HepG2 (cell line): ENCODE results near the gene HKDC1. TPM values are rescaled to one million over a fixed set of nuclear protein-coding genes. Genes with fewer than 3 reads are reported as not detected.

Experiments used
- ATAC-seq: fragments of 200-7000 bp; cut with Tn5 transposase; 3 replicates; pipeline ENCODE4 v1.9.1; 2020; ENCODE audit warnings: mild to moderate bottlenecking, moderate library complexity
- BruUV-seq: library from RNA; stranded (reverse); fragments of 400-500 nt; replicated peaks from 2 replicates; lab custom pipeline; 2021; lab: Mats Ljungman, UMichigan
- CTCF ChIA-PET: fragments of 300-600 bp; formaldehyde crosslinking; extraction: SDS; loops from one replicate; lab custom pipeline; 2021; ENCODE audit warnings: low total read pairs, inconsistent platforms, low intra/inter-chr PET ratio; lab: Yijun Ruan, JAX
- POLR2A ChIA-PET: fragments of 350-600 bp; sonication (Branson Sonifier 250); formaldehyde crosslinking; loops from one replicate; lab custom pipeline; 2020; ENCODE audit warnings: antibody characterized with exemption, inconsistent platforms; lab: Yijun Ruan, JAX
- DNase-seq: peaks from one replicate; pipeline ENCODE4 v3.0.0-alpha.2; 2015; ENCODE audit warnings: low spot score
- FAIRE-seq: peaks from 3 replicates; lab custom pipeline; 2011; peaks lifted over from hg19 to GRCh38; lab: Jason Lieb, UNC
- H2AFZ ChIP-seq: one replicate; pipeline ENCODE4 v1.6.1; 2011; ENCODE audit warnings: low read length, inconsistent platforms
- H3K27ac ChIP-seq: fragments of 300-600 bp; 3 replicates; pipeline ENCODE4 v1.8.0; 2011; ENCODE audit warnings: mixed run types, mild to moderate bottlenecking, mixed read lengths, low read length, inconsistent platforms; ENCODE audit not compliant: insufficient read depth; ENCODE audit errors: extremely low read length
- H3K27me3 ChIP-seq, 2 experiments: fragments of 200-600 bp in 1 of 2; 2 replicates in 1 of 2; 3 replicates in 1 of 2; pipeline versions ENCODE4 v1.6.0 to v1.8.0; 2011; ENCODE audit warnings: low read length in 2 of 2, mild to moderate bottlenecking in 2 of 2, moderate library complexity in 2 of 2, inconsistent platforms in 1 of 2; ENCODE audit not compliant: insufficient read depth in 2 of 2, control insufficient read depth in 1 of 2
- H3K36me3 ChIP-seq, 2 experiments: fragments of 200-600 bp in 1 of 2; replicated peaks in 1 of 2; 2 replicates in 1 of 2; 3 replicates in 1 of 2; pipeline versions ENCODE4 v1.5.1 to v1.8.0; 2011; ENCODE audit warnings: low read length in 2 of 2, inconsistent platforms in 1 of 2; ENCODE audit not compliant: insufficient read depth in 2 of 2, control insufficient read depth in 1 of 2
- H3K4me1 ChIP-seq: 2 replicates; pipeline ENCODE4 v1.5.1; 2012; ENCODE audit warnings: low read length, inconsistent platforms; ENCODE audit not compliant: insufficient read depth
- H3K4me2 ChIP-seq: 2 replicates; pipeline ENCODE4 v1.6.0; 2011; ENCODE audit warnings: low read depth, low read length, inconsistent platforms
- H3K4me3 ChIP-seq, 3 experiments: fragments of 200-600 bp in 1 of 3; sonication (generic), shearing (Covaris generic) in 1 of 3; replicated peaks in 1 of 3; 2 replicates each; pipeline ENCODE4 v1.5.1; 2011 to 2016; ENCODE audit warnings: low read length in 3 of 3, inconsistent platforms in 2 of 3, low read depth in 2 of 3, mild to moderate bottlenecking in 2 of 3, control low read depth in 1 of 3, mixed read lengths in 1 of 3; ENCODE audit not compliant: insufficient read depth in 1 of 3
- H3K79me2 ChIP-seq: one replicate; pipeline ENCODE4 v1.6.1; 2011; ENCODE audit warnings: low read length, inconsistent platforms; ENCODE audit not compliant: insufficient read depth
- H3K9ac ChIP-seq: 2 replicates; pipeline ENCODE4 v1.6.0; 2011; ENCODE audit warnings: mild to moderate bottlenecking, low read depth, low read length, inconsistent platforms; ENCODE audit not compliant: insufficient read depth
- H3K9me3 ChIP-seq: 2 replicates; pipeline ENCODE4 v1.5.1; 2012; ENCODE audit warnings: mild to moderate bottlenecking, low read length
- H4K20me1 ChIP-seq: 2 replicates; pipeline ENCODE4 v1.6.0; 2011; ENCODE audit warnings: inconsistent platforms, mild to moderate bottlenecking, low read length, moderate library complexity; ENCODE audit not compliant: insufficient read depth
- ATF2 ChIP-seq: sonication (generic); formaldehyde crosslinking; IDR thresholded peaks from 2 replicates; pipeline ENCODE4 v1.4.0; 2020; ENCODE audit warnings: missing genetic modification reagents
- IKZF5 ChIP-seq: IDR thresholded peaks from 2 replicates; pipeline ENCODE4 v1.6.1; 2018; ENCODE audit warnings: missing genetic modification reagents, mild to moderate bottlenecking, missing compliant biosample characterization
- SALL1 ChIP-seq: sonication (generic); formaldehyde crosslinking; IDR thresholded peaks from 2 replicates; pipeline ENCODE4 v1.8.0; 2022; ENCODE audit warnings: mild to moderate bottlenecking, missing genetic modification reagents
- SSRP1 ChIP-seq: IDR thresholded peaks from 2 replicates; pipeline ENCODE4 v1.6.1; 2016; ENCODE audit warnings: control low read depth
- ZNF569 ChIP-seq: sonication (generic); formaldehyde crosslinking; IDR thresholded peaks from 2 replicates; pipeline ENCODE4 v1.5.0; 2020; ENCODE audit warnings: mild to moderate bottlenecking, missing genetic modification reagents, moderate library complexity, borderline replicate concordance
- ZZZ3 ChIP-seq: sonication (generic); formaldehyde crosslinking; IDR thresholded peaks from 2 replicates; pipeline ENCODE4 v1.4.0; 2020; ENCODE audit warnings: missing genetic modification reagents, mild to moderate bottlenecking, borderline replicate concordance
- WGBS: methylation state at CpG from one replicate; pipeline ENCODE4 v1.1.6; 2017; ENCODE audit warnings: low lambda C conversion rate; 5-methylcytosine and 5-hydroxymethylcytosine counted together
- in situ Hi-C: cut with HindIII; loops from 2 replicates; pipeline ENCODE4 v1.10.0; 2017; ENCODE audit warnings: low pct_unique_long_range_greater_than_20kb; ENCODE audit not compliant: extremely low pct_ligation_motif_present
- intact Hi-C: fragments of 100-400 bp; cut with micrococcal nuclease; formaldehyde crosslinking; loops from one replicate; pipeline ENCODE4 v1.10.0; 2022; ENCODE audit not compliant: unreplicated experiment
- polyA plus RNA-seq, 8 experiments: library from polyadenylated mRNA; depleted of rRNA in 3 of 8; stranded (reverse) in 7 of 8; unstranded in 1 of 8; fragments of >200 nt; fragmentation: Illumina TruSeq in 4 of 8; extraction: Trizol in 4 of 8; gene quantifications; 2 replicates each; pipeline versions ENCODE4 v1.2.1 to v1.2.3, GENCODE V29; 2011 to 2016; ENCODE audit warnings: low read depth in 4 of 8, missing spikeins in 1 of 8, mixed read lengths in 1 of 8; ENCODE audit not compliant: insufficient read depth in 1 of 8
- total RNA-seq, 5 experiments: library from RNA; depleted of rRNA; stranded (reverse); fragments of >200 nt; fragmentation: Illumina TruSeq; extraction: Trizol; gene quantifications; 2 replicates each; pipeline ENCODE4 v1.2.3, GENCODE V29; 2016; ENCODE audit warnings: low read depth in 1 of 5
- TF ChIP-seq, protein P1 (sequence below): IDR thresholded peaks from 2 replicates; pipeline ENCODE4 v1.6.1; 2016; ENCODE audit warnings: missing genetic modification reagents, missing compliant biosample characterization
- TF ChIP-seq, protein P2 (sequence below): sonication (generic); formaldehyde crosslinking; IDR thresholded peaks from 2 replicates; pipeline ENCODE4 v1.4.0; 2020; ENCODE audit warnings: missing genetic modification reagents, mild to moderate bottlenecking, borderline replicate concordance
- TF ChIP-seq, protein P3 (sequence below): sonication (generic); formaldehyde crosslinking; IDR thresholded peaks from 2 replicates; pipeline ENCODE4 v1.4.0; 2020; ENCODE audit warnings: missing genetic modification reagents

HKDC1 gene
- total and polyA plus RNA-seq, 2 of the 13 experiments (the other 11 are each of a cell fraction or from before 2014, with no cell fraction given) = 8.1 to 12.4 TPM

- TF ChIP-seq, protein P1, sequence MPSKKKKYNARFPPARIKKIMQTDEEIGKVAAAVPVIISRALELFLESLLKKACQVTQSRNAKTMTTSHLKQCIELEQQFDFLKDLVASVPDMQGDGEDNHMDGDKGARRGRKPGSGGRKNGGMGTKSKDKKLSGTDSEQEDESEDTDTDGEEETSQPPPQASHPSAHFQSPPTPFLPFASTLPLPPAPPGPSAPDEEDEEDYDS (CRISPR knock-in tag) = 0 out of 2 replicates have a peak, but pooled peaks have one; percentile 1
- TF ChIP-seq SSRP1 (CRISPR knock-in tag) (no peak), IKZF5 (CRISPR knock-in tag) (no peak), SALL1 (CRISPR knock-in tag) (0 out of 2 replicates have a peak, but pooled peaks have one; percentile 2), ZNF569 (CRISPR knock-in tag) (no peak)
Measured at GRCh38 chr10:69229616-69229916, 9.4 kb downstream of the HKDC1 start (continued).

GRCh38 chr10:69230128-69230527, 10.0 kb downstream of the HKDC1 start:
- no peak for DNase-seq
- POLR2A ChIA-PET = interaction anchor here (1.5 kb wide), 1 partner anchor 10 kb away, joined by 12 read pairs; the partner anchor contains the start of gene HKDC1
- H3K27ac ChIP-seq = peak overlapping the region; percentile 62
- no peaks in the 10 kb centered on the region; a peak in 3 of 5 replicates for H3K36me3 ChIP-seq
- no peaks in the 10 kb centered on the region for H3K79me2 ChIP-seq
- CTCF ChIA-PET = no interaction called here
- no peak for FAIRE-seq
- H3K4me1 ChIP-seq = peaks cover 32% of the 10 kb centered on the region
- no peaks in the 10 kb centered on the region for H3K27me3 ChIP-seq
- no peak for TF ChIP-seq ATF2 (CRISPR knock-in tag)
- no peak for TF ChIP-seq ZZZ3 (CRISPR knock-in tag)
- TF ChIP-seq, protein P2, sequence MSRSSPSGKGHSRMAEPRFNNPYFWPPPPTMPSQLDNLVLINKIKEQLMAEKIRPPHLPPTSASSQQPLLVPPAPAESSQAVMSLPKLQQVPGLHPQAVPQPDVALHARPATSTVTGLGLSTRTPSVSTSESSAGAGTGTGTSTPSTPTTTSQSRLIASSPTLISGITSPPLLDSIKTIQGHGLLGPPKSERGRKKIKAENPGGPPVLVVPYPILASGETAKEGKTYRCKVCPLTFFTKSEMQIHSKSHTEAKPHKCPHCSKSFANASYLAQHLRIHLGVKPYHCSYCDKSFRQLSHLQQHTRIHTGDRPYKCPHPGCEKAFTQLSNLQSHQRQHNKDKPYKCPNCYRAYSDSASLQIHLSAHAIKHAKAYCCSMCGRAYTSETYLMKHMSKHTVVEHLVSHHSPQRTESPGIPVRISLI (CRISPR knock-in tag) = no peak
- TF ChIP-seq, protein P3, sequence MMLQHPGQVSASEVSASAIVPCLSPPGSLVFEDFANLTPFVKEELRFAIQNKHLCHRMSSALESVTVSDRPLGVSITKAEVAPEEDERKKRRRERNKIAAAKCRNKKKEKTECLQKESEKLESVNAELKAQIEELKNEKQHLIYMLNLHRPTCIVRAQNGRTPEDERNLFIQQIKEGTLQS (CRISPR knock-in tag) = no peak
- no peaks in the 10 kb centered on the region for H4K20me1 ChIP-seq
- no peak for ATAC-seq
- intact Hi-C loops = no loop called here
- H2AFZ ChIP-seq = no peak overlapping the region
- in situ Hi-C loops = loop anchor here (10.0 kb wide), 1 partner anchor 275 kb away; no protein-coding TSS in a partner anchor
- no peaks in the 10 kb centered on the region for H3K9me3 ChIP-seq
- no TSS peak for BruUV-seq
- H3K4me3 ChIP-seq = no peak overlapping the region
- no peak overlapping the region for H3K9ac ChIP-seq
- WGBS = 72% methylated on average over 4 of the region's 5 CpGs
- no peak overlapping the region for H3K4me2 ChIP-seq
